Neuronal stem cell (in vitro differentiated cells): Measurements from ENCODE around the gene CD27.
A peak's percentile ranks its signal among the peaks of the same experiment; 100 is the strongest.
"Not testable (repeated sequence)": the region's sequence is repeated elsewhere in the genome, so short reads cannot be mapped to it uniquely, and the experiment has no call there.

Experiments used
- DNase-seq: peaks from one replicate; pipeline ENCODE4 v3.0.0-alpha.2; 2013; ENCODE audit warnings: low spot score
- H2AFZ ChIP-seq: one replicate; pipeline ENCODE4 v1.6.1; 2013; ENCODE audit warnings: mild to moderate bottlenecking, low read length, inconsistent platforms
- H2AK5ac ChIP-seq: 2 replicates; pipeline ENCODE4 v1.6.1; 2013; ENCODE audit warnings: low read depth, mild to moderate bottlenecking, inconsistent platforms, low read length, moderate library complexity, mixed read lengths
- H2BK120ac ChIP-seq: 2 replicates; pipeline ENCODE4 v1.6.1; 2013; ENCODE audit warnings: low read depth, mild to moderate bottlenecking, inconsistent platforms, low read length, moderate library complexity, mixed read lengths
- H2BK12ac ChIP-seq: one replicate; pipeline ENCODE4 v1.6.1; 2013; ENCODE audit warnings: low read length, inconsistent platforms
- H2BK15ac ChIP-seq: 2 replicates; pipeline ENCODE4 v1.6.1; 2013; ENCODE audit warnings: mild to moderate bottlenecking, low read length, inconsistent platforms, mixed read lengths
- H2BK5ac ChIP-seq: one replicate; pipeline ENCODE4 v1.6.1; 2013; ENCODE audit warnings: inconsistent platforms, mild to moderate bottlenecking, low read length, moderate library complexity
- H3K14ac ChIP-seq: one replicate; pipeline ENCODE4 v1.6.1; 2013; ENCODE audit warnings: low read length, inconsistent platforms
- H3K18ac ChIP-seq: 2 replicates; pipeline ENCODE4 v1.6.1; 2013; ENCODE audit warnings: low read length, inconsistent platforms
- H3K23ac ChIP-seq: 2 replicates; pipeline ENCODE4 v1.6.1; 2013; ENCODE audit warnings: low read depth, mild to moderate bottlenecking, mixed read lengths, low read length, inconsistent platforms; ENCODE audit not compliant: poor library complexity
- H3K27ac ChIP-seq: replicated peaks from 3 replicates; pipeline ENCODE4 v1.5.1; 2013; ENCODE audit warnings: low read length, inconsistent platforms
- H3K27me3 ChIP-seq, 3 experiments: 2 replicates each; pipeline ENCODE4 v1.6.1; 2013; ENCODE audit warnings: low read length in 3 of 3, mild to moderate bottlenecking in 2 of 3, inconsistent platforms in 1 of 3, low read depth in 1 of 3, mixed read lengths in 1 of 3, moderate library complexity in 1 of 3; ENCODE audit not compliant: control insufficient read depth in 3 of 3, insufficient read depth in 3 of 3
- H3K36me3 ChIP-seq, 2 donors: replicated peaks in 1 of 2; 2 replicates each; pipeline ENCODE4 v1.6.1; 2013; ENCODE audit warnings: low read length in 2 of 2; ENCODE audit not compliant: control insufficient read depth in 2 of 2, insufficient read depth in 2 of 2
- H3K4ac ChIP-seq: 2 replicates; pipeline ENCODE4 v1.6.1; 2013; ENCODE audit warnings: inconsistent platforms, mild to moderate bottlenecking, low read length, moderate library complexity
- H3K4me1 ChIP-seq, 2 donors: 1 replicate in 1 of 2; 2 replicates in 1 of 2; pipeline ENCODE4 v1.6.1; 2013; ENCODE audit warnings: low read length in 2 of 2, low read depth in 1 of 2; ENCODE audit not compliant: control insufficient read depth in 2 of 2, insufficient read depth in 1 of 2
- H3K4me2 ChIP-seq: one replicate; pipeline ENCODE4 v1.6.1; 2013; ENCODE audit warnings: mild to moderate bottlenecking, low read length, inconsistent platforms; ENCODE audit not compliant: insufficient read depth, poor library complexity, severe bottlenecking
- H3K4me3 ChIP-seq, 2 donors: 2 replicates each; pipeline ENCODE4 v1.5.1; 2013; ENCODE audit warnings: low read length in 2 of 2, mild to moderate bottlenecking in 2 of 2, inconsistent platforms in 1 of 2, moderate library complexity in 1 of 2
- H3K79me1 ChIP-seq: one replicate; pipeline ENCODE4 v1.6.1; 2013; ENCODE audit warnings: low read depth, mild to moderate bottlenecking, inconsistent platforms, low read length, moderate library complexity
- H3K9ac ChIP-seq: one replicate; pipeline ENCODE4 v1.6.1; 2013; ENCODE audit warnings: mild to moderate bottlenecking, low read depth, low read length, inconsistent platforms; ENCODE audit not compliant: poor library complexity
- H3K9me3 ChIP-seq, 2 donors: replicated peaks in 1 of 2; 2 replicates each; pipeline versions ENCODE3 to v1.6.1; 2013; ENCODE audit warnings: low read length in 2 of 2, mild to moderate bottlenecking in 2 of 2, inconsistent platforms in 1 of 2, low read depth in 1 of 2, mixed read lengths in 1 of 2, moderate library complexity in 1 of 2; ENCODE audit not compliant: control insufficient read depth in 2 of 2, insufficient read depth in 1 of 2
- H4K8ac ChIP-seq: one replicate; pipeline ENCODE4 v1.6.1; 2013; ENCODE audit warnings: low read depth, mild to moderate bottlenecking, inconsistent platforms, low read length, moderate library complexity
- H4K91ac ChIP-seq: one replicate; pipeline ENCODE4 v1.6.1; 2013; ENCODE audit warnings: low read length, low read depth, mild to moderate bottlenecking, inconsistent platforms; ENCODE audit not compliant: poor library complexity
- WGBS, 2 donors: extraction: QIAGEN DNeasy Blood & Tissue Kit; methylation state at CpG; one replicate each; pipeline ENCODE4 v1.1.7; 2013; ENCODE audit warnings: missing lambda C conversion rate in 2 of 2, mixed read lengths in 1 of 2; ENCODE audit not compliant: insufficient read length in 2 of 2, insufficient replicate concordance in 1 of 2; ENCODE audit errors: extremely low coverage in 2 of 2; 5-methylcytosine and 5-hydroxymethylcytosine counted together

The CD27 gene

DNA sequence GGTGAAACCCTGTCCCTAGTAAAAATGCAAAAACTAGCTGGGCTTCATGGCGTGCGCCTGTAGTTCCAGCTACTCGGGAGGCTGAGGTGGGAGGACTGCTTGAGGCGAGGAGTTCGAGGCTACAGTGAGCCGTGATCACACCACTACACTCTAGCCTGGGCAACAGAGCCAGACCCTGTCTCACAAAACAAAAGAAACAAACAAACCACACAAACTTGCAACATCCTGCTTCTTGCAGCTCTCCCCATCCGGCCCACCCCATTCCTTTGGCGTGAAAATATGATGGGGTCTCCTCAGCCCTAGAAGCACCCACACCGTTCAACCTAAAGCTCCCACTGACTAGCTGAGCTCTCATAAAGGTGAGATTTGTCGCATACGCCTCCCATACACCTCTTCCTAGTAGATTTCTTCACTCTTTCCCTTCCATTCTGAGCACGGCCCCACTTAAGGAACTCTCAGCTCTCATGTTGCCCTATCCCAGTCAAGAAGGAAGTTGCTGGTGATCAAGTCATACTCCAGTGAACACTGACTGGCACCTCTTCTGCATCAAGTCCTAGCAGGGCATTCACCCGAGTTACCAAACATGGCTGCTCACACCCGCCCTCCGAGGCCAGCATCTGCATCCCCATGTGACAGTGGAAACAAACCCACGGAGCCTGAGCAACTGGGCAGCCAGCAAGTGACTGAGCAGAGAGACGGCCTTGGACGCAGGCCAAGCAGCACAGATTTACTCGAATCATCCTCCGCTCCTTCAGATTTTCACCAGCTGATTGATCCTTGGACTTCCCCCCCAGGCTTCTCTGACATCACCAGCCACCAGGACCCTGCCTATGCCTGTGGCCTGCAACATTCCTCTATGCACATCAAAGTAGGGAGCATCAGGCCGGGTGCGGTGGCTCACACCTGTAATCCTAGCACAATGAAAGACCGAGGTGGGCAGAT lies 18.9 kb upstream of the CD27 start:
- H2BK120ac ChIP-seq, result no peak overlapping the region
- no peak overlapping the region for H4K91ac ChIP-seq
- H2BK15ac ChIP-seq, result no peak overlapping the region
- no peak for DNase-seq
- no peak overlapping the region for H3K4me3 ChIP-seq
- H3K9me3 ChIP-seq, result no peaks in the 10 kb centered on the region
- H2BK5ac ChIP-seq, result no peak overlapping the region
- no peak overlapping the region for H4K8ac ChIP-seq
- H3K27ac ChIP-seq, result no peak overlapping the region
- H3K23ac ChIP-seq, result peak overlapping the region; percentile 80
- peak overlapping the region; percentile 40 for H3K18ac ChIP-seq
- no CpG with 5 or more reads among the region's 23 CpGs for WGBS, 2 donors
- H3K27me3 ChIP-seq, result no peaks in the 10 kb centered on the region
- H3K4ac ChIP-seq, result no peak overlapping the region
- H3K4me1 ChIP-seq, result peaks cover 8 to 13% of the 10 kb centered on the region in 2 donors
- H2AFZ ChIP-seq, result peak overlapping the region; percentile 8
- H2BK12ac ChIP-seq, result peak overlapping the region; percentile 35
- H3K9ac ChIP-seq, result no peak overlapping the region
- no peak overlapping the region for H2AK5ac ChIP-seq
- H3K36me3 ChIP-seq, result no peaks in the 10 kb centered on the region
- H3K14ac ChIP-seq, result no peak overlapping the region
- H3K4me2 ChIP-seq, result no peak overlapping the region
- no peaks in the 10 kb centered on the region for H3K79me1 ChIP-seq

DNA sequence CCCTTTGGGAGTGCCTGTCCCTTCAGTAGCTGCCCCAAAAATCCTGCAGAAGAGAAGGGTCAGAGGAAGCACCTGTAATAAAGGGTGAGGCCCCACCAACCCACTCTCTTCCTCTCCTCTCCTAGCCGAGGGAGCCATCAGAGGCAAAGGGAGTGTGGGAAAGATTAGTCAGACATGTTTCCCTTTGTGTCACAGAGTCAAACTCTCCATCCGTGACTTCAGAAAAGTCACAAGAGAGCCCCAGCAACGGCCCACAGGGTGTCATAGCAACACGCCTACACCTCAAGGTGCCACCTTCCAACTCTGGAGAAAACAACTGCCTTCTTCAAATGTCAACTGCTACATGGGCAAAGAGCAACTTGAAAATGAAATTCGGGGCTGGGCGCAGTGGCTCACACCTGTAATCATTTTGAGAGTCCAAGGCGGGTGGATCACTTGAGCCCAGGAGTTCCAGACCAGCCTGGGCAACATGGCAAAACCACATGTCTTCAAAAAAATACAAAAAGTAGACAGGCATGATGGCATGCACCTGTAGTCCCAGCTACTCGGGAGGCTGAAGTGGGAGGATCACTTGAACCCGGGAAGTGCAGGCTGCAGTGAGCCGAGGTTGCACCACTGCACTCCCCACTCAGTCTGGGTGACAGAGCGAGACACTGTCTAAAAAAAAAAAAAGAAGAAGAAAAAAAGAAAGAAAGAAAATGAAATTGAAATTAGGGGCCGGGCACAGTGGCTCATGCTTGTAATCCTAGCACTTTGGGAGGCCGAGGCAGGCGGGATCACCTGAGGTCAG lies 17.7 kb upstream of the CD27 start:
- Histone ChIP-seq H2BK12ac (no peak overlapping the region), H2BK15ac (no peak overlapping the region), H3K27ac (no peak overlapping the region), H3K14ac (no peak overlapping the region), H2AFZ (peak overlapping the region; percentile 87), H4K91ac (no peak overlapping the region), H4K8ac (no peak overlapping the region), H3K9me3 (no peaks in the 10 kb centered on the region), H3K4ac (no peak overlapping the region), H2AK5ac (no peak overlapping the region), H3K4me3 (no peak overlapping the region), H3K79me1 (no peaks in the 10 kb centered on the region), H3K36me3 (no peaks in the 10 kb centered on the region), H3K4me1 (peaks cover 8 to 15% of the 10 kb centered on the region in 2 donors), H3K23ac (no peak overlapping the region), H2BK120ac (no peak overlapping the region), H3K4me2 (no peak overlapping the region), H3K18ac (no peak overlapping the region), H3K27me3 (no peaks in the 10 kb centered on the region), H2BK5ac (no peak overlapping the region), H3K9ac (no peak overlapping the region)
- no CpG with 5 or more reads among the region's 14 CpGs for WGBS, 2 donors
- DNase-seq, result no peak

DNA sequence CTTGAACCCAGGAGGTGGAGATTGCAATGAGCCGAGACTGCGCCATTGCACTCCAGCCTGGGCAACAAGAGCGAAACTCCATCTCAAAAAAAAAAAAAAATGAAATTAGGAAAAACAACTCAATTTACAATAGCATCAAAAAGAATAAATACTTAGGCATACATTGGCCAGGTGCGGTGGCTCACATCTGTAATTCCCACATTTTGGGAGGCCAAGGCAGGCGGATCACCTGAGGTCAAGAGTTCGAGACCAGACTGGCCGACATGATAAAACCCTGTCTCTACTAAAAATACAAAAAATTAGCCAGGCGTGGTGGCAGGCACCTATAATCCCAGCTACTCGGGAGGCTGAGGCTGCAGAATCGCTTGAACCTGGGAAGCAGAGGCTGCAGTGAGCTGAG lies 17.0 kb upstream of the CD27 start:
- not testable (repeated sequence) for H2BK5ac ChIP-seq, H2BK120ac ChIP-seq, H3K23ac ChIP-seq, H4K8ac ChIP-seq, H2BK12ac ChIP-seq, H2AFZ ChIP-seq, H3K14ac ChIP-seq, H2AK5ac ChIP-seq, H3K27ac ChIP-seq, H3K4ac ChIP-seq, H3K79me1 ChIP-seq, H3K4me2 ChIP-seq, DNase-seq, H3K36me3 ChIP-seq, H3K4me3 ChIP-seq, H3K9ac ChIP-seq, H4K91ac ChIP-seq, H3K9me3 ChIP-seq, H2BK15ac ChIP-seq, H3K27me3 ChIP-seq, H3K18ac ChIP-seq
- peaks cover 8 to 15% of the 10 kb centered on the region in 2 donors for H3K4me1 ChIP-seq
- no CpG with 5 or more reads among the region's 10 CpGs for WGBS, 2 donors

DNA sequence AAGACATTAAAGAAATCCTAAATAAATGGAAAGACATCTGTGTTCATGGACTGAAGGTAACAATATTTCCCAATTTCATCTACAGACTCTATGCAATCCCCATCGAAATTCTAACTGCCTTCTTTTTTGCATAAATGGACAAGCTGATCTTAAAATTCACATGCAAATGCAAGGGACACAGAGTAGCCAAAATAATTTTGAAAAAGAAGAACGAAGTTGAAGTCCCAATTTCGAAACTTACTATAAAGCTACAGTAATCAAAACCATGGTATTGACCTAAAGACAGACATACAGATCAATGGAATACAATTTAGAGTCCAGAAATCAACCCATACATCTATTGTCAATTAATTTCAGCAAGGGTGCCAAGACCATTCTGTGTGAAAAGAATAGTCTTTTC lies 16.4 kb upstream of the CD27 start:
- no peaks in the 10 kb centered on the region for H3K27me3 ChIP-seq

More for the DNA sequence above, 16.4 kb upstream of the CD27 start:
- Histone ChIP-seq H2BK120ac (no peak overlapping the region), H2BK15ac (no peak overlapping the region), H3K23ac (no peak overlapping the region), H3K27ac (no peak overlapping the region), H2BK12ac (no peak overlapping the region), H3K18ac (no peak overlapping the region), H3K4me3 (no peak overlapping the region), H3K79me1 (no peaks in the 10 kb centered on the region), H3K4me2 (no peak overlapping the region), H3K4ac (no peak overlapping the region), H2AFZ (no peak overlapping the region), H4K8ac (no peak overlapping the region), H2AK5ac (no peak overlapping the region), H3K9me3 (no peaks in the 10 kb centered on the region), H3K4me1 (peaks cover 8 to 15% of the 10 kb centered on the region in 2 donors), H3K36me3 (no peaks in the 10 kb centered on the region), H2BK5ac (no peak overlapping the region), H4K91ac (no peak overlapping the region), H3K9ac (no peak overlapping the region), H3K14ac (no peak overlapping the region)
- DNase-seq, result no peak
- WGBS, 2 donors, result no CpG with 5 or more reads among the region's 3 CpGs
